ENCODE data around the gene MAML3.

DNA sequence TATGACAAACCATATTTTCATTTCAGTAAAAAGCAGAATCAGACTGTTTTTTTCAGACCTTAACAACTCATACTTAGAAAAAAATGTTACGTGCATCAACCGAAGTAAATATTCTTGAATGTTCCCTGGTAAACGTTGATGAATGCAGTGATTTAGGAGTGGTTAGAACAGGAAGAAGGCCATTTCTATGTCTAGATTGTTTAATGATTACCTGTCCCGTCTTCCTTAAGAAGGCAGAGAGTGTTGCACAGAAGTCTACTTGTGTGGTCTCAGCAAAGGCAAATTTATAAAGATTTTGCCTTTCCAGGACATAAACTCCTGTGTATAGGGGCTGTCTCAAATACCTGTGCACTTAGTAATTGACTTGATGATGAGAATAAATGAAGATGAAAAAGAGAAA is 353.9 kb downstream of the MAML3 start:
- TF ChIP-seq CTCF (IDR thresholded peaks at IDR 0.05) (no peak), POLR2A (IDR thresholded peaks at IDR 0.05) (no peak)

All from uterus (tissue), 2 donors.